ENCODE measurements around the gene UBR4.

UBR4 gene

DNA sequence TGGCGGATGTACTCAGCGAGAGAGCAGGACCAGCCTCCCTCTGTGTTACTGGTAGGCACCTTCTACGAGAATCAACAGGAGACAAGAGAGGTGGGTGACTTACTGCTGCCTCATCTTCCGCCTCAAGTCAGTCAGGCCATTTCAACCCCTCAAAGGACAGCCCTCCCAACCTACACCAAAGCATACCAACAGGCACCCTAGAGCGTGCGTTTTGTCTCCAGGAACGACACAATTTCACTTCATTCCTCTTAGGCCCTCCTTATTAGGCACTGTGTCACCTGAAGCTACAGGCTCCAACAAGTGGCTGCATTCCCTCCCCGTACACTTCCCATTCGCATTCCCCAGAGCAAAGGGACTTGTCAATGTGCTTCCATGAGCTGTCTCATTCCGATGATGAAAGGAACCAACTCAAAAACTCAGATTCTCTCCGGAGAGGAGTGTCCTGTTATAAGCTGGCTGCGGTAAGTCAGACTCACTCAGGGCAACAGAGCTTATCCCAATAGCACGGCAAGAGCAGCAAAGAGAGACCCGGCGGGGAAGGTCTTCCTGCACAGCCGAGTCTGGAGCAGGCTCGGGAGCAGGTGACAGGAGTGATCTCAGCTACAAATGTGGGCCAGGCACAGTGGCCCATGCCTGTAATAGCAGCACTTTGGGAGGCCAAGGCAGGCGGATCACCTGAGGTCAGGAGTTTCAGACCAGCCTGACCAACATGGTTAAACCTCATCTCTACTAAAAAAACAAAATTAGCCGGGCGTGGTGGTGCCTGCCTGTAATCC, 133.0 kb downstream of the UBR4 start:
- H3K27ac Mint-ChIP-seq, result no peak overlapping the region
- H3K9me3 Mint-ChIP-seq, result no peaks in the 10 kb centered on the region
- DNase-seq, result no peak
- H3K4me1 Mint-ChIP-seq (ENCODE audit: low read depth), result peaks cover 47% of the 10 kb centered on the region
- no peaks in the 10 kb centered on the region for H3K27me3 Mint-ChIP-seq
- no peak overlapping the region for H3K4me3 Mint-ChIP-seq
- peaks cover 99% of the 10 kb centered on the region for H3K36me3 Mint-ChIP-seq (ENCODE audit: low read depth)

DNA sequence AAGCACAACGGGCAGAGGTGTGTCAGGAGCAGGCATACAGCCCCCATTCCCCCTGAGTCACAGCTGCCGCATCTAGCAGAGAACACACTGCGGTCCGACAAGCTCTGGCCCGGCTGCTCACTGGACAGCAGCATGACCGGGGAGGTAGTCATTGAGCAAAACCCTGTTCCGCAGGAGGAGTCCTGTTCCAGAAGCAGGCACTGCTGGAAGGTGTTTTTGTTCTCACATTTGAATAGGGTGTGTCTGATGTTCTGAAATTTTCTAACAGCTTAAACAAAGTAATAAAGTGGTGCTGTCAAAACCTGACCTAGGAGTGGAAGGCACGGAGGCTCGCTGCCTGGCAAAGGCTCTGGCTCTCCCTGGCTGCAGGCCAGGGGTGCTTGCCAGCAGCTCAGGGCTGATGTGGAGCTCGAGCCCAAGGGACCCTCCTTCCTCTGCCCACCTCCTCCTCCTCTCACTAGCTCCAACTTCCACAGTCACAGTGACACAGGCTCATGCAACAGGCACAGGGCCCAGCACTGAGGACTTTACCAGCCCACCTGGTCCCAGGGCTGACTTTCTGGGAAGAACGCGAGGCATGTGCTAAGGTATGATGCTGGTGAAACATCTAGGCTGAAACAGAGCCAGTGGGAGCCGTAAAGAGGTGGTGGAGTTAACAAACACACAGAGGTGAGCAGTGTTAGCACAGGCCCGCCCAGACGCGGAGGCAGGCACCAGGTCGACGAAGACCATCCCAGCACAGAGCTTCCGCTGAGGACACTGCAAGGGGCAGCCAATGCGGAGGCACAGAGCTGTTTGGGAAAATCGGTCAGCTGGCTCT, 135.0 kb downstream of the UBR4 start:
- Mint-ChIP-seq H3K4me3 (no peak overlapping the region), H3K27me3 (no peaks in the 10 kb centered on the region), H3K27ac (peak overlapping the region; percentile 81), H3K4me1 (ENCODE audit: low read depth) (peaks cover 53% of the 10 kb centered on the region), H3K9me3 (no peaks in the 10 kb centered on the region), H3K36me3 (ENCODE audit: low read depth) (peaks cover 81% of the 10 kb centered on the region)
- no peak for DNase-seq

DNA sequence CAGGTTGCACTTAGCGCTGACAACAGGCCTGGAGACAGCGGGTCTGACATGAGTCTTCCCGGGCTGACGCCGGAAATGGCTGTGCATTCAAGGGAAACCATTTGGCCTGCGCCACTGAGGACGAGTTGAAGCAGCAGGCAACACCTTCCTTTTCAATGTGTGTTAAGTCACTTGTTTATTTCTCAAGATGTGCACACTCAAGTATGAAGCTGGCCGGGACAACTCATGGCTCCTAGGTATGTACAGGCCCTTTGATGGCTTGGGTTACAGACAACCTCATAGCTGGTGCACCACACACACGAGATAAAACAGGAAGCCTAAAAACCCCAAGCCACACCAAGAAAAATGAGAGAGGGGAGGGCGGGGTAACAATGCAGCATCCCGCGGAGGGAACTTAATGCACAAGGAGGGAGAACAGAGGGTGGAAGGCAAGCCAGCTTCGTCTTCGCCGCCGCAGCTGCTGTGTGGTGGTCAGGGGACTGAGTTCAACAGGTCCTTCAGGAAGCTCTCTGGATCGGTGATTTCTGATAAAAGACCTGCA, 135.6 kb downstream of the UBR4 start:
- peak; percentile 55 for DNase-seq
- peaks cover 53% of the 10 kb centered on the region for H3K4me1 Mint-ChIP-seq (ENCODE audit: low read depth)
- H3K27ac Mint-ChIP-seq, result peak overlapping the region; percentile 81
- H3K27me3 Mint-ChIP-seq, result no peaks in the 10 kb centered on the region
- H3K36me3 Mint-ChIP-seq (ENCODE audit: low read depth), result peaks cover 74% of the 10 kb centered on the region
- no peaks in the 10 kb centered on the region for H3K9me3 Mint-ChIP-seq
- no peak overlapping the region for H3K4me3 Mint-ChIP-seq

DNA sequence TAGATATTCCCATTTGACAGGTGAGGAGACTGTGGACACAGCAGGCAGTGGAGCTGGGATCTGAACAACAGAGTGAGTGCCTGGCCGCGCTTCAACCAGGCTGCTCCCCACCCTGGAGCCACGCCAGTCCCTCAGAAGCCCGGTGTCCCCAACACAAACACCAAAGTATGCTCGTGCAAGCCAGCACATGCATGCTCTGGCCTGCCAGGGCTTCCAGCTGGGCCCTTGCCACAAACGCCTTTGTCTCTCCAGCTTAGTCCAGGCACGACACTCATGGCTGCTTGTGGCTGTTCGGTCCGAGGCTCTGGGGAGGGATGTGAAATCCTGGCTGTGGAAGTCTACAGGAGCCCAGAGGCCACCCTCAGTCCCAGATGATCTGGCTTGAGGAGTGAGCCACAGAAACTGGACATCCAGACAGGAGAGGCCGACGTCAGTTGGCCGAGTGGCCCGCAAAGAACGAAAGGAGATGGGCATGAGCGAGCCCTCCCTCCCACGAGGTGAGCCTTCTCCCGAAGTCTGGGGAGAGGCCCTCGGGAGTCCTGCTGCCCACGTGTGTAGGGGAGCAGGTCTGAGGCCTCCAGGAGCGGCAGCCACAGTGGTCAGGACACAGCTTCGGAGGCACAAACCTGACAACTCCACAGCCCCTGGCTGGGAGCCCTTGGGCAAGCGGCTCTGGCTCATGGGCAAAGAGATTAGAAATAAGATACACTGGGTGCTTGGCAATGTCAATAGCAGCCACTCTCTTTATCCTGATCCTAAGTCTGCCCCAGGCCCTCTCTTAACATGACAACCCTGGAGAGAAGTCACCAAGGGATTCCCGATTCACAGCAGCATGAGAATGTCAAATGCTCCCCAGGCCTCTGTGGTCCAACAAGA, 136.5 kb downstream of the UBR4 start:
- Mint-ChIP-seq H3K4me1 (ENCODE audit: low read depth) (peaks cover 58% of the 10 kb centered on the region), H3K4me3 (no peak overlapping the region), H3K27ac (peak overlapping the region; percentile 81), H3K36me3 (ENCODE audit: low read depth) (peaks cover 67% of the 10 kb centered on the region), H3K27me3 (no peaks in the 10 kb centered on the region), H3K9me3 (no peaks in the 10 kb centered on the region)
- no peak for DNase-seq

DNA sequence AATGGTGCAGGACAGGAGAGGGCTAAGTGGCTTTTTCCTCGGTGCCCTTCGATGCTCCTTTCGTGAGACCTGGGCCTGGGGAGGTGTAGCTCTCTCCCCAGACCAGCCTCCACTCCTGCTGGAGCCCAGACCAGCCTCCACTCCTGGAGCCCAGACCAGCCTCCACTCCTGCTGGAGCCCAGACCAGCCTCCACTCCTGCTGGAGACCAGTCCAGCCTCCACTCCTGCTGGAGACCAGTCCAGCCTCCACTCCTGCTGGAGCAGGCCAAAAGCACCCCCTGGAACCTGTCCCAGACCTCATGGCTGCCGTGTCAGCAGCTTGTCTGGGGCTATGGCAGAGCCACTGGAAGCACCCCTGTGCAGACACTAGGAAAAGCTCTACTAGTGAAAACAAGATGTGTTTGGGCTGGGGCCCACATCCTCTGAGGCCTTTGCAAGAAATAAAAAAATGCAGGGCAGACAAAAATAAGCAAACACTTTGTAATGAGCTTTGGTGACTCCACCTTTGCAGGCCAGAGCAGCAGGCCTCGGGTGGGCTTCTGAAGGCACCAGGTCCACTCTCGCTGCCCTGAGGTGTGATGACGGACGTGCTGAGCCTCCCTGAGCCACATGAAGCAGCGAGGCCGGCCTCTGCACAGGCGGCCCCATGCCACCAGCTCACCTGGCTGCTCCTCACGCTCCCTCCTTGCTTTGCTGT, 137.6 kb downstream of the UBR4 start:
- peak overlapping the region; percentile 8 for H3K27ac Mint-ChIP-seq
- no peaks in the 10 kb centered on the region for H3K27me3 Mint-ChIP-seq
- no peak for DNase-seq
- H3K9me3 Mint-ChIP-seq, result no peaks in the 10 kb centered on the region
- peaks cover 63% of the 10 kb centered on the region for H3K4me1 Mint-ChIP-seq (ENCODE audit: low read depth)
- no peak overlapping the region for H3K4me3 Mint-ChIP-seq
- peaks cover 55% of the 10 kb centered on the region for H3K36me3 Mint-ChIP-seq (ENCODE audit: low read depth)

DNA sequence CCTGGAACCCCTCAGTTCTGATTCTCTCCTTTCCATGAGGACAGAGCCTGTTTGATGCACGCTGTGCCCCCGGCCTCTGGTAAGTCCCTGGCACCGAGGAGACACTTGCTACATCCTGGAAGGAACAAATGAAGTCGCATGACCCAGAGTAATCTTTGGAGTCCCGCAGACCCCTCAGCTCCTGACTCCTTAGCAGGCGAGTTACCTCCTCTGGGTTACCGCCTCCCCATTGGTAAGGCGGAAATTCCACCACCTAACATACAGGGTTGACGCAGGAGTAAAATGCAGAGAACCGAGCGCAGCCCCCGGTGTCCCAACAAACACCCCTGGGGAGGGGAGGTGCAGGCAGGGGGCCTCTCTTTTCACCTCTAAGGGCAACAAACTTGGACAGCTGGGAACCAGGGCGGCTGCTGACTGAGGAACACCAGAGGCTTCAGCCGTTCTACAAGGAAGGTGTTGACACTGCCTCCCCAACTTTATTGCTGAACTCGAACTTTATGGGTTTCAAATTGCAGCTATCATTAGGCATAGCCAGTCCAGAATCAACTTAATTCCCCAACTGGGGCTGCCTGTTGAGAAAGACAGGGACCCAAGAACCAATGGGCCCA, 138.3 kb downstream of the UBR4 start:
- H3K27me3 Mint-ChIP-seq, result no peaks in the 10 kb centered on the region
- no peak overlapping the region for H3K4me3 Mint-ChIP-seq
- no peaks in the 10 kb centered on the region for H3K9me3 Mint-ChIP-seq
- no peak for DNase-seq
- H3K4me1 Mint-ChIP-seq (ENCODE audit: low read depth), result peaks cover 59% of the 10 kb centered on the region
- no peak overlapping the region for H3K27ac Mint-ChIP-seq
- peaks cover 49% of the 10 kb centered on the region for H3K36me3 Mint-ChIP-seq (ENCODE audit: low read depth)

DNA sequence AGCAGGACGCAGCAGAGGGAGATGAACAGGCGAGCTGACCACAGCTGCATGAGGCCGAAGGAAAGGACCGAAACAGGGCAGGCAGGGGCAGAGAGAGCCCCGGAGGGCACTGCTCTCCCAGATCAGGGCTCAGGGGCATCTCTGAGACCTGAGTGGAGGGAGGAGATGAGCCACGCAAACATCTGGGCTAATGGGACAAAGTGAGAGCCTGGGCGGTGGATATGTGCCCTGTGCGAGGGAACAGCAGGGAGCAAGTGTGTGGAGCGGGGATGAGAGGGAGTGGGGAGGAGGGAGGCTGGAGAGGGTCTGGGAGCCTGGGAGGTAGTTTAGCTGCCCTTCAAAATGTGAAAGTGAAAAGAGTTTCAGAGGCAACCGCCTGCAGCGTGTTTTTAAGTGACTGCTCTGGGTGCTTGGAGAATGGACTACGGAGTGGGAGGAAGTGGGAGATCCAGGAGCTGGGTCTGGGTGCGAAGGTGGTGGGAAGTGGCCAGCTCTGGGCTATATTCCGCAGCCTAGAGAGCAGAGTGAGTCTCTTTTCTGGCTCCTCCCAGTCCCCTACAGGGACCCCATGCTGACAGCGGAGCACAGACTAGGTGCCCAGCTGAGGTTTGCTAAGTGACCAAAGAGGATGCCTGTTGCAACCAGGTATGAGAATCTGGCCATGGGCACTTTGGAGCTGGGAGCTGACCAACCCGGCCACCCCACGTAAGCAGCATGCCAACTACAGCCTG, 139.0 kb downstream of the UBR4 start:
- DNase-seq, result no peak
- H3K4me1 Mint-ChIP-seq (ENCODE audit: low read depth), result peaks cover 54% of the 10 kb centered on the region
- H3K9me3 Mint-ChIP-seq, result no peaks in the 10 kb centered on the region
- H3K4me3 Mint-ChIP-seq, result no peak overlapping the region
- H3K36me3 Mint-ChIP-seq (ENCODE audit: low read depth), result peaks cover 42% of the 10 kb centered on the region
- H3K27me3 Mint-ChIP-seq, result no peaks in the 10 kb centered on the region
- H3K27ac Mint-ChIP-seq, result no peak overlapping the region

DNA sequence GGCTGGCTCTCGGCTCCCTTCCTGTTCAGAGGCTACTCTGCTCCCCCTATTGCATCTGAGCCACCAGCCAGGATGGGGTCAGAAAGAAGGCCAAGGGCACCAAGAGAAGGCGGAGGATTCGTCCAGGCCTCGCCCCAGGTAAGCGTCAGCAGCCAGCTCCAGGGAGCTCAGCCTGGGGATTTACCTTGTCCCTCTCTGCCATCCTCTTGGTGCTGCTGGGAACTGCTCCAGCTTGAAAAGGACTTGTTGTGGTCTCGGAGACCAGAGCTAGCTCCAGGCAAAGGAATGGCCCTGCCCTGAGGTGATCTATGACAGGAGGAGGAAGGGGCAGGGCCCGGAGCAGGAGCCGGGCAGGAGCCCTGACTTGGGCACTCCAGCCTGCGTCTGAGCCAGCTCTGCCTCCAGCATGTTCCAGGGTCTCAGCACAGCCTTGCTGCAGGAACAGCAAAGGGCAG, 139.8 kb downstream of the UBR4 start:
- Mint-ChIP-seq H3K4me1 (ENCODE audit: low read depth) (peaks cover 46% of the 10 kb centered on the region), H3K27me3 (no peaks in the 10 kb centered on the region)

DNA sequence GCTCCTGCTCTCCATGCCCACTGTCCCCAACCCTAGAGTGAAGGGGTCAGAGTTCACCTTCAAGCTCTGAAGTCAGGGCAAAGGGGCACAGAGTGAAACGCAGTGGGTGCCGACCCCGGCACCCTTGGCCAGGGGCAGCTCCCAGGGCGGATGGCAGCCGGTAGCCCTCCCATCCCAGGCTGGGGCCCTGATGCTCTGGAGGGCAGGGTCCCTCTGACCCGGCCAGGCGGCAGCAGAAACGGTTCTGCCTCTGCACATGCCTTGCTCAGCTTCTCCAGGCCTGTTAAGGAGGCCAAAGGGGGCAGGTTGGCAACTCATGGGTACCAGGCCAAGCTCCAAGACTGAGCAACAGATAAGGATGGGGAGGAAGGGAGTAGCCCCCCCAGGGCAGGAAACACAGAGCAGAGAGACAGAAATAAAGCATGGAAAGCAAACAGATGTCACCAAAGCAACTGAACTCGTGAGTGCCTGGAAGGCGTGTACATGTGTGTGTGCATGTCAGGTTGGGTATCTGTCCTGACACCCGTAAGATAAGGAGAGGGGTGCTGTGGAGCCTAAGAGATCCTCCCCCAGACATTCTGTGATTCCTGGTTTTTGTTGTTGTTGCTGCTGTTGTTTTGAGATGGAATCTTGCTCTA, 141.3 kb downstream of the UBR4 start:
- no peak for DNase-seq
- no peaks in the 10 kb centered on the region for H3K27me3 Mint-ChIP-seq
- no peaks in the 10 kb centered on the region for H3K9me3 Mint-ChIP-seq
- H3K36me3 Mint-ChIP-seq (ENCODE audit: low read depth), result peaks cover 19% of the 10 kb centered on the region
- H3K4me1 Mint-ChIP-seq (ENCODE audit: low read depth), result peaks cover 31% of the 10 kb centered on the region
- H3K27ac Mint-ChIP-seq, result peak overlapping the region; percentile 26
- H3K4me3 Mint-ChIP-seq, result no peak overlapping the region

More for the DNA sequence above, 139.8 kb downstream of the UBR4 start:
- Mint-ChIP-seq H3K27ac (no peak overlapping the region), H3K4me3 (no peak overlapping the region), H3K36me3 (ENCODE audit: low read depth) (peaks cover 33% of the 10 kb centered on the region), H3K9me3 (no peaks in the 10 kb centered on the region)
- DNase-seq, result no peak

DNA sequence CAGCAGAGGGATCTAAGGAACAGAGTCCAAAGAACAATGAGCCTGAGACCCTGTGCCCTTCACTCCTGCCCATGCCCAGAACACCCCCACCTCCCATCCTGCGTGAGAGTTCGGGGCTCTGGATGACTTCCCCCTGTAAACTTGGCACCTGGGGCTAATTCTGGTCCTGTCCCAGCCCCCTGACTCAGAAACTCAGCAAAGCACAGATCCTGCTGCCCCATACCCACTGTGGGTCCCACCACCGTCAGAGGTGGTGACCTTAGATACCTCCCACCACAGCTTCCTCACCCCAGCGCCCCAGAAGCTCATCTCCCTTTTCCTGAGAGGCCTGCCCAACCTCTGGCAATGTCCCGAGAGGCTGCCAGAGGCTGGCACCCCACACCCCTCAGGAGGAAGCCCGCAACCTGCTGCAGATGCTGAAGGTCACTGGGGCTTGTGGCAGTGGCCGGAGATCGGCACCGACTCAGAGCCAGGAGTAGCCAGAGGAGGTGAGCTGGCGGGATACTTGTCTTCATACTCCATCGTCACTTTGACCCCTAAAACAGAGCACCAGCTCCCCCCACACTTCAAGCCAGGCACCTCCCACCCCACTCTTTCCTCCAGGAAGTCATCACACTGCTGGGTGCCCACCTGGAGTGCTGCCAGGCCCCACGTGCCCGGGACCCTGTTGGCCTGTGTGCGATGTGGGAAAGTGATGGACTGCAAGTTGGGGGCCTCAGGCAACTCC, 142.0 kb downstream of the UBR4 start:
- H3K36me3 Mint-ChIP-seq (ENCODE audit: low read depth), result peaks cover 12% of the 10 kb centered on the region
- peak overlapping the region; percentile 47 for H3K27ac Mint-ChIP-seq

DNA sequence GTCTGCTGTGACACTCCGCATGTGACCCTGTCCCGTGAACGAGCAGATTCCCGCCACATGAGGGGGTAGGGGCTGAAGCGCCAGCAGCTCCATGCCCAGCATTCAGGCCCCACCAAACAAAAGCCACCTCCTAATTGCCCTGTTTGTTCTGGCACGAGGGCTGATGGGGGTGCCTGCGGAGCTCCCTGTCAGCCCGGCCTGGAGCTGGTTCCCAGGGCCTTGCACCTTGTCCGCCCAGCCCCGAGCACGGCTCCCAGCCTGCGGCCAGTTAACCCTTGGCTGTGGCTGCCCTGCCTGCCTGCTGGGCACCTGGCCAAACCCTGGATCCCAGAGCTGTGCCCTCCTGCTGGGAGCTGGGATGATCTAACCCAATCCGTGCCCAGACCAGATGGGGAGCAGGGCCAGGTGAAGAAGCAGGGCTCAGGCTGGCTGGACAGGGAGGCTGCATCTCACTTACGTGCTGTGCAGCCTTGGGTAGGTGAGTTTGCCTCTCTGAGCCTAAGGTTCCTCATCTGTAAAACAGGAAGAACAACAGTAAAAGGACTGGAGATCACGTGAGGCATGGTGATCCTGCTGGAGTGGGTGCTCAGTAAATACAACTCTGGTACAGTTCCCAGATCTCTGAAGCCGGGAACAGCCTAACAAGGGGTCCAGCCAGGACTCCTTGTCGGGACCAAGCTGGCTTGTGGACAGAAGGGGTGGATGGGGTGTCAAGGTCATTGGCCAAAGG, 142.7 kb downstream of the UBR4 start:
- Mint-ChIP-seq H3K4me1 (ENCODE audit: low read depth) (peaks cover 18% of the 10 kb centered on the region), H3K27ac (no peak overlapping the region), H3K27me3 (no peaks in the 10 kb centered on the region), H3K36me3 (ENCODE audit: low read depth) (peaks cover 5% of the 10 kb centered on the region), H3K9me3 (no peaks in the 10 kb centered on the region), H3K4me3 (no peak overlapping the region)
- no peak for DNase-seq

More for the DNA sequence above, 142.0 kb downstream of the UBR4 start:
- peaks cover 26% of the 10 kb centered on the region for H3K4me1 Mint-ChIP-seq (ENCODE audit: low read depth)
- no peaks in the 10 kb centered on the region for H3K27me3 Mint-ChIP-seq
- H3K9me3 Mint-ChIP-seq, result no peaks in the 10 kb centered on the region
- DNase-seq, result no peak
- no peak overlapping the region for H3K4me3 Mint-ChIP-seq

DNA sequence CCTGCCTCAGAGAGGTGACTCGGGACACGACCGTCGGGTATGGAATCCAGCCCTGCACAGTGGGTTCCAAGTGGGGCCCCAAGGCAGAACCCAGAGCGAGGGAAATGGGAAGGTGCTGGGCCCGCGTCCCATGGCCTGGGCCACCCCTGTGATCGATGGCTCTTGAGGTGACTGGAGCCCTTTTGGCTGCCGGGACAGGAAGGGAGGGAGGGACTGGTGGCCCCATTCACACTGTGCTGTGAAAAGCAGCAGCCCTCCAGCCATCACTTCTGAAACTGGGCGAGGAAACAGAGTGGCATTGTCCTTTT, 143.2 kb downstream of the UBR4 start:
- no peak for DNase-seq
- no peaks in the 10 kb centered on the region for H3K36me3 Mint-ChIP-seq (ENCODE audit: low read depth)
- no peak overlapping the region for H3K4me3 Mint-ChIP-seq
- no peak overlapping the region for H3K27ac Mint-ChIP-seq
- H3K9me3 Mint-ChIP-seq, result no peaks in the 10 kb centered on the region
- no peaks in the 10 kb centered on the region for H3K27me3 Mint-ChIP-seq
- H3K4me1 Mint-ChIP-seq (ENCODE audit: low read depth), result peaks cover 15% of the 10 kb centered on the region
